ENCODE measurements around the gene GGA3. TPM values are rescaled to one million over a fixed set of nuclear protein-coding genes. Genes with fewer than 3 reads are reported as not detected.

Gene GGA3
- polyA plus RNA-seq, 1 donor from 2014 or later: 15.7 TPM

DNA sequence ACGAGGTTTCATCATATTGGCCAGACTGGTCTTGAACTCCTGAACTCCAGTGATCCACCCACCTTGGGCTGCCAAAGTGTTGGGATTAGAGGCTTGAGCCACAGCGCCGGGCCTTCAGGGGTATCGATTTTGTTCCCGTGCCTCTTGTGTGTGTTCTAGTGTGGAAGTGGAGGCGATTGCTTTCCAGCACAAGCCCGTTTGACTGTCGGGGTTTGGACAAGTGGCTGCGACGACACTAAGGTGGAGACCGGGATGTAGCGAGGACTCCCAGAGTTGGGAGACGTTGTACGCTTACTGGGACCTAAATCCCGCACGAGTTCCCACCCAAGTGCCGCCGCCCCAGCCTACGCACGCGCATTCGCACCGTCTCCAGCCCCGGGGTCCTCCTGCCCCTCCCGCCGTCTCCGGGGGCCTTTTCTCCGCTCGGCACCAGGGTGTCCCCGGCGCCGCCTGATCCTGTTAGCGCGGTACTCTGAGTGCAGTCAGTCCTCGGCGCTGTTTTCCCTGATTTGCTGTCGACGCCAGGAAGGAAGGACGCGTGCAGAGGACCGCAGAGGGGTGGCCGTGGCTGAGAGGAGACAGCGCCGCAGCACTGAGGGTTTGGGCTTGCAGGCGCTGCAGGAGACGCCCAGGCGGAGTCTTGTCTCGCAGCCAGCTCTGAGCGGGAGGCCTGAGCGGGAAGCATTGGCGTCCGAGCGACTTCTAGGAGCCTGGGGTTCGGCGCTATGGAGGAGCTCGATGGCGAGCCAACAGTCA lies 56.2 kb downstream of the GGA3 start, which contains the start of gene NUP85:
TSS of gene NUP85 (plus strand) at position 643 of the 756 bp plus-strand sequence. CDS start at position 726, 83 bp downstream.
- peak; percentile 63 for TF ChIP-seq TAF1 (IDR thresholded peaks at IDR 0.05; ENCODE audit: low read depth)
- TF ChIP-seq MXI1 (conservative IDR thresholded peaks at IDR 0.05; ENCODE audit: poor library complexity, severe bottlenecking): peak; percentile 93
- TF ChIP-seq, protein P1, sequence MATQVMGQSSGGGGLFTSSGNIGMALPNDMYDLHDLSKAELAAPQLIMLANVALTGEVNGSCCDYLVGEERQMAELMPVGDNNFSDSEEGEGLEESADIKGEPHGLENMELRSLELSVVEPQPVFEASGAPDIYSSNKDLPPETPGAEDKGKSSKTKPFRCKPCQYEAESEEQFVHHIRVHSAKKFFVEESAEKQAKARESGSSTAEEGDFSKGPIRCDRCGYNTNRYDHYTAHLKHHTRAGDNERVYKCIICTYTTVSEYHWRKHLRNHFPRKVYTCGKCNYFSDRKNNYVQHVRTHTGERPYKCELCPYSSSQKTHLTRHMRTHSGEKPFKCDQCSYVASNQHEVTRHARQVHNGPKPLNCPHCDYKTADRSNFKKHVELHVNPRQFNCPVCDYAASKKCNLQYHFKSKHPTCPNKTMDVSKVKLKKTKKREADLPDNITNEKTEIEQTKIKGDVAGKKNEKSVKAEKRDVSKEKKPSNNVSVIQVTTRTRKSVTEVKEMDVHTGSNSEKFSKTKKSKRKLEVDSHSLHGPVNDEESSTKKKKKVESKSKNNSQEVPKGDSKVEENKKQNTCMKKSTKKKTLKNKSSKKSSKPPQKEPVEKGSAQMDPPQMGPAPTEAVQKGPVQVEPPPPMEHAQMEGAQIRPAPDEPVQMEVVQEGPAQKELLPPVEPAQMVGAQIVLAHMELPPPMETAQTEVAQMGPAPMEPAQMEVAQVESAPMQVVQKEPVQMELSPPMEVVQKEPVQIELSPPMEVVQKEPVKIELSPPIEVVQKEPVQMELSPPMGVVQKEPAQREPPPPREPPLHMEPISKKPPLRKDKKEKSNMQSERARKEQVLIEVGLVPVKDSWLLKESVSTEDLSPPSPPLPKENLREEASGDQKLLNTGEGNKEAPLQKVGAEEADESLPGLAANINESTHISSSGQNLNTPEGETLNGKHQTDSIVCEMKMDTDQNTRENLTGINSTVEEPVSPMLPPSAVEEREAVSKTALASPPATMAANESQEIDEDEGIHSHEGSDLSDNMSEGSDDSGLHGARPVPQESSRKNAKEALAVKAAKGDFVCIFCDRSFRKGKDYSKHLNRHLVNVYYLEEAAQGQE (IDR thresholded peaks at IDR 0.05; ENCODE audit: borderline replicate concordance): no peak
- TF ChIP-seq POLR2AphosphoS5 (IDR thresholded peaks at IDR 0.05): peak; percentile 71
- TF ChIP-seq, protein P2, sequence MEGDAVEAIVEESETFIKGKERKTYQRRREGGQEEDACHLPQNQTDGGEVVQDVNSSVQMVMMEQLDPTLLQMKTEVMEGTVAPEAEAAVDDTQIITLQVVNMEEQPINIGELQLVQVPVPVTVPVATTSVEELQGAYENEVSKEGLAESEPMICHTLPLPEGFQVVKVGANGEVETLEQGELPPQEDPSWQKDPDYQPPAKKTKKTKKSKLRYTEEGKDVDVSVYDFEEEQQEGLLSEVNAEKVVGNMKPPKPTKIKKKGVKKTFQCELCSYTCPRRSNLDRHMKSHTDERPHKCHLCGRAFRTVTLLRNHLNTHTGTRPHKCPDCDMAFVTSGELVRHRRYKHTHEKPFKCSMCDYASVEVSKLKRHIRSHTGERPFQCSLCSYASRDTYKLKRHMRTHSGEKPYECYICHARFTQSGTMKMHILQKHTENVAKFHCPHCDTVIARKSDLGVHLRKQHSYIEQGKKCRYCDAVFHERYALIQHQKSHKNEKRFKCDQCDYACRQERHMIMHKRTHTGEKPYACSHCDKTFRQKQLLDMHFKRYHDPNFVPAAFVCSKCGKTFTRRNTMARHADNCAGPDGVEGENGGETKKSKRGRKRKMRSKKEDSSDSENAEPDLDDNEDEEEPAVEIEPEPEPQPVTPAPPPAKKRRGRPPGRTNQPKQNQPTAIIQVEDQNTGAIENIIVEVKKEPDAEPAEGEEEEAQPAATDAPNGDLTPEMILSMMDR (IDR thresholded peaks at IDR 0.05; ENCODE audit: poor library complexity, severe bottlenecking): peak; percentile 48
- TF ChIP-seq SMC3 (conservative IDR thresholded peaks at IDR 0.05; ENCODE audit: poor library complexity): peak; percentile 58
- TF ChIP-seq EZH2 (IDR thresholded peaks at IDR 0.05; ENCODE audit: borderline replicate concordance, insufficient read depth, low read length, poor library complexity, severe bottlenecking): no peak
- peak; percentile 65 for TF ChIP-seq EP300 (conservative IDR thresholded peaks at IDR 0.05; ENCODE audit: poor library complexity, severe bottlenecking)
- H3K79me2 ChIP-seq (replicated peaks; ENCODE audit: insufficient read depth, low read length): peaks cover 13% of the 10 kb centered on the region

DNA sequence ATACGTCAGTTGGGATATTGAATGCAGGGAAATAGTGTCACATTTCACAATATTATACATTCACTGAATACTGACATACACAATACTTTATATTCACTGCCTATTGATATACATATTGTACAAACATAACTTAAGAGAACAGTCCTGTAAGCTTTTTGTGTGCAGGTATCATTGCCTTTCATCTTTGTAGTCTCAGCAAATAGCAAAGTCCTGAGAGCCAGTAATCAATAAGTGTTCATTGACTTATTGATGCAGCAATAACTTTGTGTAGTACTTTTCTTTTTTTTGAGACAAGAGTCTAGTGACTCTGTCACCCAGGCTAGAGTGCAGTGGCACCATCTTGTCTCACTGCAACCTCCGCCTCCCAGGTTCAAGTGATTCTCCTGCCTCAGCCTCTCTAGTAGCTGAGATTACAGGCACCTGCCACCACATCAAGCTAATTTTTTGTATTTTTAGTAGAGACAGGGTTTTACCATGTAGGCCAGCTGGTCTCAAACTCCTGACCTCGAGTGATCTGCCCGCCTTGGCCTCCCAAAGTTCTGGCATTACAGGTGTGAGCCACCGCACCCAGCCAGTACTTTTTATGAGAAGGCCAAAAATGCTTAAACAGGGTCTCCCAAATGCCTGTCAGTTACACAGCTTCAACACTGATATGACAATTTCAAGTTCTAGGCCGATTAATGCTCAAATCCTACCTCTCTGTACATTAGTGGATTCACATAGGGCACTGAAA lies 61.4 kb downstream of the GGA3 start:
- Histone ChIP-seq H3K36me3 (ENCODE audit: insufficient read depth, low read length) (no peaks in the 10 kb centered on the region), H3K4me2 (ENCODE audit: low read length) (no peak overlapping the region), H4K20me1 (ENCODE audit: insufficient read depth) (no peaks in the 10 kb centered on the region), H3F3A (ENCODE audit: insufficient read depth, low read length, poor library complexity, severe bottlenecking) (no peaks in the 10 kb centered on the region), H3K27me3 (ENCODE audit: insufficient read depth, low read depth, low read length) (no peaks in the 10 kb centered on the region), H2AFZ (ENCODE audit: low read depth, low read length) (no peak overlapping the region), H3K9me3 (ENCODE audit: low read length) (no peaks in the 10 kb centered on the region), H3K27ac (ENCODE audit: low read length) (no peak overlapping the region), H3K4me3 (ENCODE audit: low read length) (no peak overlapping the region), H3K9ac (ENCODE audit: low read length) (no peak overlapping the region), H3K79me2 (replicated peaks; ENCODE audit: insufficient read depth, low read length) (no peaks in the 10 kb centered on the region), H3K9me2 (ENCODE audit: insufficient read depth, low read length) (no peaks in the 10 kb centered on the region)
- TF ChIP-seq, protein P1 (IDR thresholded peaks at IDR 0.05; ENCODE audit: borderline replicate concordance): no peak
- TF ChIP-seq TAF1 (IDR thresholded peaks at IDR 0.05; ENCODE audit: low read depth): no peak
- TF ChIP-seq, protein P2 (IDR thresholded peaks at IDR 0.05; ENCODE audit: poor library complexity, severe bottlenecking): no peak
- TF ChIP-seq POLR2AphosphoS5 (IDR thresholded peaks at IDR 0.05): no peak
- TF ChIP-seq EP300 (conservative IDR thresholded peaks at IDR 0.05; ENCODE audit: poor library complexity, severe bottlenecking): no peak
- no peak for TF ChIP-seq SMC3 (conservative IDR thresholded peaks at IDR 0.05; ENCODE audit: poor library complexity)
- no peak for TF ChIP-seq EZH2 (IDR thresholded peaks at IDR 0.05; ENCODE audit: borderline replicate concordance, insufficient read depth, low read length, poor library complexity, severe bottlenecking)
- TF ChIP-seq MXI1 (conservative IDR thresholded peaks at IDR 0.05; ENCODE audit: poor library complexity, severe bottlenecking): no peak
- TF ChIP-seq RAD21 (conservative IDR thresholded peaks at IDR 0.05): no peak

More for the DNA sequence above, 56.2 kb downstream of the GGA3 start, which contains the start of gene NUP85:
- Histone ChIP-seq H3K36me3 (ENCODE audit: insufficient read depth, low read length) (no peaks in the 10 kb centered on the region), H3K27me3 (ENCODE audit: insufficient read depth, low read depth, low read length) (no peaks in the 10 kb centered on the region), H4K20me1 (ENCODE audit: insufficient read depth) (no peaks in the 10 kb centered on the region), H2AFZ (ENCODE audit: low read depth, low read length) (peak within 1 kb of the TSS; percentile 92), H3K9me3 (ENCODE audit: low read length) (no peaks in the 10 kb centered on the region), H3K4me2 (ENCODE audit: low read length) (peak within 1 kb of the TSS; percentile 69), H3K9ac (ENCODE audit: low read length) (peak within 1 kb of the TSS; percentile 94), H3K27ac (ENCODE audit: low read length) (peak within 1 kb of the TSS; percentile 98), H3F3A (ENCODE audit: insufficient read depth, low read length, poor library complexity, severe bottlenecking) (no peaks in the 10 kb centered on the region), H3K4me3 (ENCODE audit: low read length) (peak within 1 kb of the TSS; percentile 72), H3K9me2 (ENCODE audit: insufficient read depth, low read length) (no peaks in the 10 kb centered on the region)

Data from neural cell (in vitro differentiated cells).